ENCODE data around the gene ERC2.

Gene ERC2

GRCh38 chr3:55480911-55481743 lies 987.1 kb downstream of the ERC2 start:
- peak overlapping the region; percentile 37 for H3K4me3 ChIP-seq (ENCODE audit: low read depth, low read length)
- H3K9me3 ChIP-seq (ENCODE audit: control insufficient read depth, insufficient read depth, low read depth, low read length), result no peaks in the 10 kb centered on the region
- POLR2A ChIA-PET, result no interaction called here
- CTCF ChIA-PET, result interaction anchor here (0.6 kb wide), 2 partner anchors 267 to 276 kb away, joined by 3 read pairs; no protein-coding TSS in a partner anchor
- peak overlapping the region; percentile 31; the same call in 1 of the 2 replicates for H3K27ac ChIP-seq (ENCODE audit: extremely low read depth, low read depth, low read length)
- TF ChIP-seq ZNF76 (tag by site-specific recombination; IDR thresholded peaks at IDR 0.05; ENCODE audit: borderline replicate concordance, low read depth) (no peak), RBAK (tag by site-specific recombination; IDR thresholded peaks at IDR 0.05) (no peak), ZSCAN4 (tag by site-specific recombination; IDR thresholded peaks at IDR 0.05) (no peak), SCRT2 (tag by site-specific recombination; IDR thresholded peaks at IDR 0.05) (0 out of 2 replicates have a peak, but pooled peaks have one; percentile 10)
- peaks cover 4 to 45% of the 10 kb centered on the region in 2 experiments; a peak in 2 of 3 replicates for H3K36me3 ChIP-seq (ENCODE audit: control insufficient read depth in 2 of 2, insufficient read depth in 1 of 2, low read length in 2 of 2)
- H3K4me1 ChIP-seq (ENCODE audit: control insufficient read depth, insufficient read depth, low read length), result no peaks in the 10 kb centered on the region

- H3K4me3 ChIP-seq (ENCODE audit: low read depth, low read length), result no peak overlapping the region
- POLR2A ChIA-PET, result no interaction called here
- CTCF ChIA-PET, result interaction anchor here (0.6 kb wide), 2 partner anchors 28 to 230 kb away, joined by 3 read pairs; no protein-coding TSS in a partner anchor
- no peaks in the 10 kb centered on the region for H3K4me1 ChIP-seq (ENCODE audit: control insufficient read depth, insufficient read depth, low read length)
- H3K27ac ChIP-seq (ENCODE audit: extremely low read depth, low read depth, low read length), result no peak overlapping the region
- TF ChIP-seq ZSCAN18 (tag by site-specific recombination; IDR thresholded peaks at IDR 0.05) (no peak), ZNF350 (tag by site-specific recombination; IDR thresholded peaks at IDR 0.05) (no peak), ZNF335 (tag by site-specific recombination; conservative IDR thresholded peaks at IDR 0.05) (no peak), ZNF423 (tag by site-specific recombination; IDR thresholded peaks at IDR 0.05) (no peak), OVOL3 (tag by site-specific recombination; IDR thresholded peaks at IDR 0.05) (no peak), ZNF433 (tag by site-specific recombination; IDR thresholded peaks at IDR 0.05; ENCODE audit: low read depth) (no peak), ZNF677 (tag by site-specific recombination; IDR thresholded peaks at IDR 0.05) (no peak), ZNF560 (tag by site-specific recombination; IDR thresholded peaks at IDR 0.05; ENCODE audit: borderline replicate concordance) (no peak), ZNF121 (tag by site-specific recombination; IDR thresholded peaks at IDR 0.05) (no peak), ATF2 (tag by site-specific recombination; IDR thresholded peaks at IDR 0.05; ENCODE audit: low read depth) (no peak), REPIN1 (tag by site-specific recombination; IDR thresholded peaks at IDR 0.05; ENCODE audit: low read depth) (no peak), REST (tag by site-specific recombination; IDR thresholded peaks at IDR 0.05) (no peak), EGR2 (tag by site-specific recombination; IDR thresholded peaks at IDR 0.05; ENCODE audit: low read depth) (no peak), ZNF18 (tag by site-specific recombination; IDR thresholded peaks at IDR 0.05) (no peak), ZNF707 (tag by site-specific recombination; IDR thresholded peaks at IDR 0.05) (no peak), ZNF549 (tag by site-specific recombination; IDR thresholded peaks at IDR 0.05) (no peak), SP2 (tag by site-specific recombination; IDR thresholded peaks at IDR 0.05) (no peak), BCL11B (tag by site-specific recombination; IDR thresholded peaks at IDR 0.05; ENCODE audit: low read depth) (no peak)
- no peaks in the 10 kb centered on the region for H3K9me3 ChIP-seq (ENCODE audit: control insufficient read depth, insufficient read depth, low read depth, low read length)
- peaks cover 4 to 60% of the 10 kb centered on the region in 2 experiments; a peak in 2 of 3 replicates for H3K36me3 ChIP-seq (ENCODE audit: control insufficient read depth in 2 of 2, insufficient read depth in 1 of 2, low read length in 2 of 2)
Observed at GRCh38 chr3:55477306-55478303, 990.7 kb downstream of the ERC2 start.

Data from HEK293 (cell line).